ENCODE results near the gene MARCHF9. TPM values are rescaled to one million over a fixed set of nuclear protein-coding genes. Genes with fewer than 3 reads are reported as not detected.

The MARCHF9 gene
- total RNA-seq, 1 experiment from 2014 or later = 21.8 TPM

- peaks cover 10% of the 10 kb centered on the region for H3K79me2 ChIP-seq (ENCODE audit: insufficient read depth, low read length)
- H3K4me2 ChIP-seq (ENCODE audit: low read length) = no peak overlapping the region
- H3K9me2 ChIP-seq (ENCODE audit: insufficient read depth) = no peaks in the 10 kb centered on the region
- ChIA-PET POLR2A (no interaction called here), RAD21 (ENCODE audit: low non-redundant PET in 1 of 2, low total read pairs in 2 of 2, uncharacterized antibody in 2 of 2, unreplicated experiment in 2 of 2) (no interaction called here), CTCF (no interaction called here)
- no peak overlapping the region for H3K4me3 ChIP-seq (replicated peaks in 1 of 2; ENCODE audit: low read depth in 1 of 2, low read length in 2 of 2)
- TF ChIP-seq SIN3A (IDR thresholded peaks at IDR 0.05; ENCODE audit: low read depth) = no peak
- no peak for TF ChIP-seq ZNF274 (IDR thresholded peaks at IDR 0.05; ENCODE audit: low read depth, low read length)
- TF ChIP-seq EZH2 (IDR thresholded peaks at IDR 0.05) = no peak
- TF ChIP-seq YY1 (IDR thresholded peaks at IDR 0.05; ENCODE audit: extremely low read depth, insufficient replicate concordance, low read depth, low read length) = no peak
- TF ChIP-seq EZH2phosphoT487 (IDR thresholded peaks at IDR 0.05; ENCODE audit: borderline replicate concordance) = no peak
- TF ChIP-seq, protein P1, sequence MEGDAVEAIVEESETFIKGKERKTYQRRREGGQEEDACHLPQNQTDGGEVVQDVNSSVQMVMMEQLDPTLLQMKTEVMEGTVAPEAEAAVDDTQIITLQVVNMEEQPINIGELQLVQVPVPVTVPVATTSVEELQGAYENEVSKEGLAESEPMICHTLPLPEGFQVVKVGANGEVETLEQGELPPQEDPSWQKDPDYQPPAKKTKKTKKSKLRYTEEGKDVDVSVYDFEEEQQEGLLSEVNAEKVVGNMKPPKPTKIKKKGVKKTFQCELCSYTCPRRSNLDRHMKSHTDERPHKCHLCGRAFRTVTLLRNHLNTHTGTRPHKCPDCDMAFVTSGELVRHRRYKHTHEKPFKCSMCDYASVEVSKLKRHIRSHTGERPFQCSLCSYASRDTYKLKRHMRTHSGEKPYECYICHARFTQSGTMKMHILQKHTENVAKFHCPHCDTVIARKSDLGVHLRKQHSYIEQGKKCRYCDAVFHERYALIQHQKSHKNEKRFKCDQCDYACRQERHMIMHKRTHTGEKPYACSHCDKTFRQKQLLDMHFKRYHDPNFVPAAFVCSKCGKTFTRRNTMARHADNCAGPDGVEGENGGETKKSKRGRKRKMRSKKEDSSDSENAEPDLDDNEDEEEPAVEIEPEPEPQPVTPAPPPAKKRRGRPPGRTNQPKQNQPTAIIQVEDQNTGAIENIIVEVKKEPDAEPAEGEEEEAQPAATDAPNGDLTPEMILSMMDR (IDR thresholded peaks at IDR 0.05 in 2 of 3, conservative IDR thresholded peaks at IDR 0.05 in 1 of 3; ENCODE audit: borderline replicate concordance in 1 of 3, insufficient read depth in 1 of 3, low read depth in 2 of 3, low read length in 2 of 3) = no peak
- TF ChIP-seq, protein P2, sequence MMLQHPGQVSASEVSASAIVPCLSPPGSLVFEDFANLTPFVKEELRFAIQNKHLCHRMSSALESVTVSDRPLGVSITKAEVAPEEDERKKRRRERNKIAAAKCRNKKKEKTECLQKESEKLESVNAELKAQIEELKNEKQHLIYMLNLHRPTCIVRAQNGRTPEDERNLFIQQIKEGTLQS (IDR thresholded peaks at IDR 0.05) = no peak
- TF ChIP-seq CBX3 (IDR thresholded peaks at IDR 0.05; ENCODE audit: low read depth) = no peak
- no peak for TF ChIP-seq RAD21 (IDR thresholded peaks at IDR 0.05; ENCODE audit: low read depth)
- no peak for TF ChIP-seq MAX (IDR thresholded peaks at IDR 0.05)
- TF ChIP-seq POLR2A (IDR thresholded peaks at IDR 0.05; ENCODE audit: borderline replicate concordance, extremely low read depth, insufficient read depth, insufficient read length) = no peak
- no peak for TF ChIP-seq FOSL1 (IDR thresholded peaks at IDR 0.05; ENCODE audit: low read depth)
- TF ChIP-seq SRF (IDR thresholded peaks at IDR 0.05; ENCODE audit: low read depth) = no peak
- TF ChIP-seq TCF7L2 (IDR thresholded peaks at IDR 0.05; ENCODE audit: borderline replicate concordance, extremely low read depth, insufficient read depth, insufficient read length) = no peak
- no peak for TF ChIP-seq EGR1 (IDR thresholded peaks at IDR 0.05; ENCODE audit: low read depth)
- TF ChIP-seq ELF1 (IDR thresholded peaks at IDR 0.05; ENCODE audit: borderline replicate concordance, low read depth) = no peak
- no peak for TF ChIP-seq POLR2AphosphoS5 (IDR thresholded peaks at IDR 0.05; ENCODE audit: low read depth, low read length)
- TF ChIP-seq, protein P3, sequence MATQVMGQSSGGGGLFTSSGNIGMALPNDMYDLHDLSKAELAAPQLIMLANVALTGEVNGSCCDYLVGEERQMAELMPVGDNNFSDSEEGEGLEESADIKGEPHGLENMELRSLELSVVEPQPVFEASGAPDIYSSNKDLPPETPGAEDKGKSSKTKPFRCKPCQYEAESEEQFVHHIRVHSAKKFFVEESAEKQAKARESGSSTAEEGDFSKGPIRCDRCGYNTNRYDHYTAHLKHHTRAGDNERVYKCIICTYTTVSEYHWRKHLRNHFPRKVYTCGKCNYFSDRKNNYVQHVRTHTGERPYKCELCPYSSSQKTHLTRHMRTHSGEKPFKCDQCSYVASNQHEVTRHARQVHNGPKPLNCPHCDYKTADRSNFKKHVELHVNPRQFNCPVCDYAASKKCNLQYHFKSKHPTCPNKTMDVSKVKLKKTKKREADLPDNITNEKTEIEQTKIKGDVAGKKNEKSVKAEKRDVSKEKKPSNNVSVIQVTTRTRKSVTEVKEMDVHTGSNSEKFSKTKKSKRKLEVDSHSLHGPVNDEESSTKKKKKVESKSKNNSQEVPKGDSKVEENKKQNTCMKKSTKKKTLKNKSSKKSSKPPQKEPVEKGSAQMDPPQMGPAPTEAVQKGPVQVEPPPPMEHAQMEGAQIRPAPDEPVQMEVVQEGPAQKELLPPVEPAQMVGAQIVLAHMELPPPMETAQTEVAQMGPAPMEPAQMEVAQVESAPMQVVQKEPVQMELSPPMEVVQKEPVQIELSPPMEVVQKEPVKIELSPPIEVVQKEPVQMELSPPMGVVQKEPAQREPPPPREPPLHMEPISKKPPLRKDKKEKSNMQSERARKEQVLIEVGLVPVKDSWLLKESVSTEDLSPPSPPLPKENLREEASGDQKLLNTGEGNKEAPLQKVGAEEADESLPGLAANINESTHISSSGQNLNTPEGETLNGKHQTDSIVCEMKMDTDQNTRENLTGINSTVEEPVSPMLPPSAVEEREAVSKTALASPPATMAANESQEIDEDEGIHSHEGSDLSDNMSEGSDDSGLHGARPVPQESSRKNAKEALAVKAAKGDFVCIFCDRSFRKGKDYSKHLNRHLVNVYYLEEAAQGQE (IDR thresholded peaks at IDR 0.05; ENCODE audit: low read depth) = no peak
- TF ChIP-seq SP1 (IDR thresholded peaks at IDR 0.05; ENCODE audit: low read depth) = no peak
- no peak for TF ChIP-seq JUND (IDR thresholded peaks at IDR 0.05)
- no peaks in the 10 kb centered on the region for H4K20me1 ChIP-seq (ENCODE audit: insufficient read depth)
- H3K9ac ChIP-seq (ENCODE audit: low read length) = no peak overlapping the region
- intact Hi-C loops (cut with micrococcal nuclease) = no loop called here
- no peak overlapping the region for H2AFZ ChIP-seq (ENCODE audit: low read depth, low read length, poor library complexity, severe bottlenecking)
- ATAC-seq (no peak), DNase-seq (ENCODE audit: low read depth, low spot score) (no peak)
- H3K27ac ChIP-seq (ENCODE audit: low read depth, low read length) = no peak overlapping the region
- H3K27me3 ChIP-seq (ENCODE audit: insufficient read depth, low read length) = no peaks in the 10 kb centered on the region
- H3K36me3 ChIP-seq (ENCODE audit: control insufficient read depth in 1 of 2, insufficient read depth in 2 of 2, low read length in 2 of 2) = no peaks in the 10 kb centered on the region; a peak in 1 of 4 replicates
- BruUV-seq (replicated peaks) = no TSS peak
- H3K9me3 ChIP-seq (ENCODE audit: control insufficient read depth in 1 of 2, insufficient read depth in 1 of 2, low read depth in 1 of 2, low read length in 2 of 2) = no peaks in the 10 kb centered on the region
- H3K4me1 ChIP-seq (ENCODE audit: control insufficient read depth in 1 of 2, insufficient read depth in 2 of 2, low read length in 2 of 2) = peaks cover 5 to 13% of the 10 kb centered on the region in 2 experiments; a peak in 3 of 4 replicates
Observed at GRCh38 chr12:57777911-57778310, 23.0 kb downstream of the MARCHF9 start.

Measured in HCT116 (cell line).